ENCODE data around the gene AIFM2. TPM values are rescaled to one million over a fixed set of nuclear protein-coding genes. Genes with fewer than 3 reads are reported as not detected.

The AIFM2 gene
- polyA plus RNA-seq (2012; ENCODE audit: insufficient read length, low read depth): 0.58 TPM

DNA sequence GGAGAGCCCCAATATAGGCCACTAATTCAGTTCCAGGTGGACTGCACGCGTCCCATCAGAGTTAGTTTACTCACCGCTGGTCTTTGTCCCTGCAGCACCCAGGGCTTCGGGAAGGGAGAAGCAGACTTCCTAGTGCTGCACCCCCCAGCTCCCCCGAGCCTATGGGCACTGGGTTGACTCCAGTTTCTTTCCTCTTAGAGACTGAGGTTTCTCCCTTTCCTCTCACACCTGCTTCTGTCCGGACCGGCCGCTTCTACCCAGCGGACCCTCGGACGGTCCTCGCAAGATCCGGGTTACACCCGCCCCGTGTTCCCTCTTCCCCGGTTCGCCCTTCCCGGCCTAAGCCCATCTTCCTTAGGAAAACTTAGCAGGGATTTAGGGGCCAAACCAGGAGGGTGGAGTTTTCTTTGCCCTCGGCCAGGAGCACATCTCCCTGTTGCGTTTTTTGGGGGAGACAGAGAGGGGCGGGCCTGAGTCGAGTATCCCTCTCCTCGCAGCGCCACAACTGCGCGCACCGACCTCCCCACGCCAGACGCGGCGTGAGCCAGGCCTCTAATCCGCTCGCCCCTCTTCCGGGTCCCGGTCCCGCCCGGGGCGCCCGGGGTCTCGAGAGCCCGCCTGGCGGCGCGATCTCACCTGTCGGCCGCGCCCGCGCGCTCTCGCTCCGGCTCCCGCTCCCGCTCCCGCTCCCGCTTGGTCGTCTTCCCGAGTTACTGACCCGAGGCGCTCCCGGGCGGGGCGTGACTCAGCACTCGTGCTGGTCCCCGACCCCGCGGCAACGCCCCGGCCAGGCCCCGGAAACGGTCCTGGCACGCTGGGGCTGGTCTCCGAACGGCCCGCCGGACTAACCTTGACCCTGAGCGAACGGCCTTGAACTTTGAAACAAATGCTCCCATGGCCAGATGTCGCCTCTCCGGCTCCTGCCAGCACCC is at the start of gene AIFM2:
Gene AIFM2, minus strand, starts transcription at position 728 of the 932 bp plus-strand sequence. CDS start 8,741 bp downstream, outside the sequence.
- TF ChIP-seq, protein P1, sequence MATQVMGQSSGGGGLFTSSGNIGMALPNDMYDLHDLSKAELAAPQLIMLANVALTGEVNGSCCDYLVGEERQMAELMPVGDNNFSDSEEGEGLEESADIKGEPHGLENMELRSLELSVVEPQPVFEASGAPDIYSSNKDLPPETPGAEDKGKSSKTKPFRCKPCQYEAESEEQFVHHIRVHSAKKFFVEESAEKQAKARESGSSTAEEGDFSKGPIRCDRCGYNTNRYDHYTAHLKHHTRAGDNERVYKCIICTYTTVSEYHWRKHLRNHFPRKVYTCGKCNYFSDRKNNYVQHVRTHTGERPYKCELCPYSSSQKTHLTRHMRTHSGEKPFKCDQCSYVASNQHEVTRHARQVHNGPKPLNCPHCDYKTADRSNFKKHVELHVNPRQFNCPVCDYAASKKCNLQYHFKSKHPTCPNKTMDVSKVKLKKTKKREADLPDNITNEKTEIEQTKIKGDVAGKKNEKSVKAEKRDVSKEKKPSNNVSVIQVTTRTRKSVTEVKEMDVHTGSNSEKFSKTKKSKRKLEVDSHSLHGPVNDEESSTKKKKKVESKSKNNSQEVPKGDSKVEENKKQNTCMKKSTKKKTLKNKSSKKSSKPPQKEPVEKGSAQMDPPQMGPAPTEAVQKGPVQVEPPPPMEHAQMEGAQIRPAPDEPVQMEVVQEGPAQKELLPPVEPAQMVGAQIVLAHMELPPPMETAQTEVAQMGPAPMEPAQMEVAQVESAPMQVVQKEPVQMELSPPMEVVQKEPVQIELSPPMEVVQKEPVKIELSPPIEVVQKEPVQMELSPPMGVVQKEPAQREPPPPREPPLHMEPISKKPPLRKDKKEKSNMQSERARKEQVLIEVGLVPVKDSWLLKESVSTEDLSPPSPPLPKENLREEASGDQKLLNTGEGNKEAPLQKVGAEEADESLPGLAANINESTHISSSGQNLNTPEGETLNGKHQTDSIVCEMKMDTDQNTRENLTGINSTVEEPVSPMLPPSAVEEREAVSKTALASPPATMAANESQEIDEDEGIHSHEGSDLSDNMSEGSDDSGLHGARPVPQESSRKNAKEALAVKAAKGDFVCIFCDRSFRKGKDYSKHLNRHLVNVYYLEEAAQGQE (IDR thresholded peaks at IDR 0.05; ENCODE audit: insufficient read depth in 1 of 2, low read depth in 2 of 2, low read length in 2 of 2): no peak

DNA sequence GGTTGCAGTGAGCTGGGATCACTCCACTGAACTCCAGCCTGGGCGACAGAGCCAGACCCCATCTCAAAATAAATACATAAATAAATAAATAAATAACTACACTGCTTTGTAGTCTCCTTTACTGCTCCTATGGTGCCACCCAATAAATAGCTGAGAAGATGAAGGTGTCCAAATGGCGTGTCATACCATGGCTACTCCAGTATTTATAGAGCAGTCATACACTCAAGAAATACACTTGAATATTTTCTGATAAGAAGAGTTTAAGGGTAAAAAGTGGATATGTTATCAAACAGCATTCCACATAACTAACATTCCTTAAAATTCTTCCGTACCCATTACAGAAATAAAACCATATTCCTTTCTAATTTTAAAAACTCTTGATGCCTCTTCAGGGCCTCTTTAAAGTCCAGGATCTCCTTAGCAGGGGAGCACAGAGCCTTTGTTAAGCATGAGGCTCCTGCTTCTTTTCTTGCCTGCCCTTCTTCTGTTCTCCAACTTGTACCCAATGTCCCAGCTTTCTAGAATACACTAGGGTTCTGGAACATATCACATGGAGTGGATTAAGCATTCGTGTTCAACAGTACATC is 45.6 kb upstream of the AIFM2 start:
- TF ChIP-seq, protein P1 (IDR thresholded peaks at IDR 0.05; ENCODE audit: insufficient read depth in 1 of 2, low read depth in 2 of 2, low read length in 2 of 2): no peak
- TF ChIP-seq FOXP2 (optimal IDR thresholded peaks at IDR 0.05; ENCODE audit: borderline replicate concordance, extremely low read depth, extremely low read length, insufficient read depth): no peak
- no peak for TF ChIP-seq SIN3A (IDR thresholded peaks at IDR 0.05; ENCODE audit: borderline replicate concordance, insufficient read depth, low read length)
- TF ChIP-seq TAF1 (IDR thresholded peaks at IDR 0.05; ENCODE audit: borderline replicate concordance, insufficient read depth, low read length): no peak
- no peak for TF ChIP-seq POLR2AphosphoS5 (IDR thresholded peaks at IDR 0.05; ENCODE audit: low read depth, low read length)

DNA sequence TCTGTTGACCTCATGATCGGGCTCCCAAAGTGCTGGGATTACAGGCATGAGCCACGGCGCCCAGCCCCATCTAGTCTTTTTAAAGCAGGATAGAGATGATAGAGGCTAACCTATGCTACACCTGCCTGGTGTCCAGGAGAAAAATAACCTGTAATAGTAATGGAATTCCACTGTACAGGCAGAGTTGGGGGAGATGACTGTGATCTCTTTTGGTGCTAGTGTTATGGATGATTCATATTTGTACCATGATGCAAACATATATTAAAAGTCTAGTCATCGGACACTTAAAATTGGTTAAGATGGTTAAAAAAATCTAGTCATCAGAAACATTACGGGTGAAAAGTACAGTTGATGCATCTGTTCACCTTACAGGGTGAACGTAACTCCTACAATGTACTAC is 43.8 kb upstream of the AIFM2 start:
- TF ChIP-seq POLR2AphosphoS5 (IDR thresholded peaks at IDR 0.05; ENCODE audit: low read depth, low read length): no peak
- no peak for TF ChIP-seq SIN3A (IDR thresholded peaks at IDR 0.05; ENCODE audit: borderline replicate concordance, insufficient read depth, low read length)
- no peak for TF ChIP-seq TAF1 (IDR thresholded peaks at IDR 0.05; ENCODE audit: borderline replicate concordance, insufficient read depth, low read length)

DNA sequence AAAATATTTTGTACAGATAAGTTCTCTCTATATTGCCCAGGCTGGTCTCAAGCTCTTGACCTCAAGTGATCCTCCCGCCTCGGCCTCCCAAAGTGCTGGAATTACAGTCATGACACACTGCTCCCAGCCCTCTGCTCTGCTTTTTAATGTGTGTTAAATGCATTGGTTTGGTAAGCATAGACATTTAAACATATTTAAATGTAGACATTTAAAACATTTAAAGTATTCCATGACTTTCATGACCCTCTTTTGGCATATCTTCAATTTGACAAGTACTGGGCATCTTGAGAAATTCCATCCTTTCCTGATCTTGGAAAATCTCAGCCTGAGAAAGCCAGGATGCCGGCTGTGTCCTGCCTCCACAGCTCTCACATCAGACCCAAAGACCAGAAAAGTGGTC is 42.9 kb upstream of the AIFM2 start:
- TF ChIP-seq SIN3A (IDR thresholded peaks at IDR 0.05; ENCODE audit: borderline replicate concordance, insufficient read depth, low read length) (no peak), TAF1 (IDR thresholded peaks at IDR 0.05; ENCODE audit: borderline replicate concordance, insufficient read depth, low read length) (no peak), POLR2AphosphoS5 (IDR thresholded peaks at IDR 0.05; ENCODE audit: low read depth, low read length) (no peak), FOXP2 (optimal IDR thresholded peaks at IDR 0.05; ENCODE audit: borderline replicate concordance, extremely low read depth, extremely low read length, insufficient read depth) (no peak)
- TF ChIP-seq, protein P1 (IDR thresholded peaks at IDR 0.05; ENCODE audit: insufficient read depth in 1 of 2, low read depth in 2 of 2, low read length in 2 of 2): no peak

DNA sequence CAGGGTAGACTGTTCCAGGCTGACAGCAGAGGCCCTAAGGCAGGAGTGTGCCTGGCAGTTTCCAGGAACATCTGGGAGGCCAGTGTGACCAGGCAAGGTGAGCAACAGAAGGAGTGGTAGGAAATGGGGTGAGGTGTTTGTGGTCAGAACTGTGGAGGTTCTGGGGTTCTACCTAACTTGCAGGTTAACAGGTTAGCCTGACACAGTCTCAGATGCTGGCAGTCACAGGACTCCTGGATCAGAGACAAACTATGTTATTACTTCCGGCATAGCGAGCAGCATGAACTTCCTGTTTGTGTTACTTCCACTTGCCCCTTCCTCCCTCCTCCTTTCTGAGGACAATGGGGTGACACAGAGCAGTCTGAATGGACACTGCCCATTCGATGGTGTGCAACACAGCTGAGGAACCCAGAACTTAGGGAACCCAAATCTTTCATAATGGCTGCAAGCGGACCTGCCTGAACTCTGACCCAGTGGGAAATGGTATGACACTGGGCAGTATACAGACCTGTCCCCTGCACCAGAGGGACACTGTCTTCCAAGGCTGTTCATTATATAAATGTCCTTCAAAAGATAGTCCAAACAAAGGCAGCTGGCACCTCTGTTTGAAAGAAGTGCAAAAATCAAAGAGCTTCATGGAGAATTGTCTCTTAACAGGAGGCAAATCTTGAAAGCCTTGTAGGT is 41.6 kb upstream of the AIFM2 start:
- no peak for TF ChIP-seq TAF1 (IDR thresholded peaks at IDR 0.05; ENCODE audit: borderline replicate concordance, insufficient read depth, low read length)
- TF ChIP-seq SIN3A (IDR thresholded peaks at IDR 0.05; ENCODE audit: borderline replicate concordance, insufficient read depth, low read length): no peak
- TF ChIP-seq, protein P1 (IDR thresholded peaks at IDR 0.05; ENCODE audit: insufficient read depth in 1 of 2, low read depth in 2 of 2, low read length in 2 of 2): no peak
- no peak for TF ChIP-seq FOXP2 (optimal IDR thresholded peaks at IDR 0.05; ENCODE audit: borderline replicate concordance, extremely low read depth, extremely low read length, insufficient read depth)
- TF ChIP-seq POLR2AphosphoS5 (IDR thresholded peaks at IDR 0.05; ENCODE audit: low read depth, low read length): no peak

Measured in PFSK-1 (cell line).